Loucy (cell line): ENCODE results near the gene CAMK1D.

Experiments used
- CTCF ChIP-seq: fragments of 200-600 bp; sonication (generic); conservative IDR thresholded peaks from 2 replicates; pipeline ENCODE4 v1.5.1; 2014; ENCODE audit warnings: mild to moderate bottlenecking, antibody characterized with exemption, low read length
- EZH2phosphoT487 ChIP-seq: fragments of 200-600 bp; IDR thresholded peaks from 2 replicates; pipeline ENCODE4 v1.6.1; 2018; ENCODE audit warnings: antibody characterized with exemption, mild to moderate bottlenecking, moderate library complexity, borderline replicate concordance

- no peak for TF ChIP-seq CTCF
- no peak for TF ChIP-seq EZH2phosphoT487
Measured at GRCh38 chr10:12348294-12348869, 965 bp upstream of the CAMK1D start.
